Activated B cell treated with CpG ODN at 0.5 μM for 24 hours (primary cell): ENCODE data around the gene KASH5. TPM values are rescaled to one million over a fixed set of nuclear protein-coding genes. Genes with fewer than 3 reads are reported as not detected.

Experiments used
- ATAC-seq: fragments of 200-7000 bp; cut with Tn5 transposase; one replicate; pipeline ENCODE4 v1.10.0; 2021; ENCODE audit warnings: low read depth, mild to moderate bottlenecking, moderate library complexity
- CTCF ChIA-PET: fragments of 350-600 bp; sonication (Branson Sonifier 250); formaldehyde crosslinking; loops from one replicate; lab custom pipeline; 2021; ENCODE audit warnings: antibody characterized with exemption; lab: Charles Lee
- POLR2A ChIA-PET: fragments of 350-600 bp; sonication (Branson Sonifier 250); formaldehyde crosslinking; loops from one replicate; lab custom pipeline; 2021; ENCODE audit warnings: antibody characterized with exemption; lab: Charles Lee
- DNase-seq: peaks from one replicate; pipeline ENCODE4 v3.0.0; 2022
- H3K27ac Mint-ChIP-seq: one replicate; pipeline ENCODE4 v1.8.0; 2020; ENCODE audit warnings: mixed read lengths
- H3K27me3 Mint-ChIP-seq: one replicate; pipeline ENCODE4 v1.8.0; 2021; ENCODE audit warnings: mixed read lengths
- H3K36me3 Mint-ChIP-seq: one replicate; pipeline ENCODE4 v1.8.0; 2021; ENCODE audit warnings: low read depth, mixed read lengths
- H3K4me1 Mint-ChIP-seq: one replicate; pipeline ENCODE4 v1.8.0; 2021; ENCODE audit warnings: mixed read lengths
- H3K4me3 Mint-ChIP-seq: one replicate; pipeline ENCODE4 v1.8.0; 2020; ENCODE audit warnings: mild to moderate bottlenecking, mixed read lengths
- H3K9me3 Mint-ChIP-seq: one replicate; pipeline ENCODE4 v1.8.0; 2020; ENCODE audit warnings: mixed read lengths
- intact Hi-C: fragments of 100-400 bp; cut with micrococcal nuclease; formaldehyde crosslinking; loops from one replicate; pipeline ENCODE4 v1.15.1; 2024
- total RNA-seq: library from RNA; stranded (reverse); gene quantifications from 2 replicates; pipeline ENCODE4 v1.2.3, GENCODE V29; 2022
- TF ChIP-seq, protein P1 (sequence below): fragments of 200-600 bp; IDR thresholded peaks from one replicate; pipeline ENCODE4 v1.8.0; 2022; ENCODE audit warnings: antibody characterized with exemption, mild to moderate bottlenecking

KASH5 gene
- total RNA-seq, 1 donor from 2014 or later, result 0.62 TPM

DNA sequence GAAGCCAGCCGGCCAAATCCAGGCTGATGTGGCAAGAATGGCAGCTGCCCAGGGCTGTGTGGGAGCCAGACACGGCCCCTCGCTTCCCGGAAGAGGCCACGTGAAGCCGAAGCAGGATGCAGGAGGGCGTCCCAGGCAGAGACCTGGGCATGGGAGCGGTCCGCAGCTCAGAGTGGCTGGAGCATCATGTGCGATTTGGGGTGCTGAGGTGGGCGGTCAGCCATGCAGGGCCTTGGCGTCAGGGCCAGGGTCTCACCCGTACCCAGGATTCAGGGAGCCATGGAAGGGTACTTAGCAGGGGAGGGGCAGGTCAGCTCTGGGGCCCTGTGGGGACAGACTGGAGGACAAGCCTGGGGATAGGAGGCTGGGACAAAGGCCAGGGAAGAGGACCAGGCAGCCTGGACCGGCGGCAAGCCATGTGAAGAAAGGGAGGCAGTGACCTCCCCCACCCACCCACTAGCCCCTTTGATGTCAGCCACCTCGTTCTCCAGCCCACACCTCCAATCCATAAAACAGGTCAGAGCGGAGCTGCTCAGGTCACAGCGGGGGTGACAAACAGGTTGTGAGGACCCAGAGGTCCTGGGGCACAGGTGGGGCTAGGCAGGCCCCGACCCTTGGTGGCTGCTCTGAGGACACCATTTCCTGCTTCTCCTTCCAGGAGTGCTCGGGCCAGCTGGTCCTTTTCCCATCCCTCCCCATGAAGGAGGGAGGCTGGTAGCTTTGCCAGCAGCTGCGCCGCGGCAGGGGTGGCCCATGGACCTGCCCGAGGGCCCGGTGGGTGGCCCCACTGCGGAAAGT, 2.3 kb downstream of the KASH5 start:
- peak overlapping the region; percentile 85 for H3K27ac Mint-ChIP-seq
- ChIA-PET POLR2A (interaction anchor here (0.5 to 5.9 kb wide), 25 partner anchors 13 to 109 kb away, joined by 3 to 96 read pairs (median 5); partner anchors contain the start of genes CD37, PIH1D1 and TEAD2), CTCF (interaction anchor here (0.8 to 3.1 kb wide), 18 partner anchors 8 to 179 kb away, joined by 3 to 28 read pairs (median 6); partner anchors contain the start of gene SLC17A7)
- TF ChIP-seq, protein P1, sequence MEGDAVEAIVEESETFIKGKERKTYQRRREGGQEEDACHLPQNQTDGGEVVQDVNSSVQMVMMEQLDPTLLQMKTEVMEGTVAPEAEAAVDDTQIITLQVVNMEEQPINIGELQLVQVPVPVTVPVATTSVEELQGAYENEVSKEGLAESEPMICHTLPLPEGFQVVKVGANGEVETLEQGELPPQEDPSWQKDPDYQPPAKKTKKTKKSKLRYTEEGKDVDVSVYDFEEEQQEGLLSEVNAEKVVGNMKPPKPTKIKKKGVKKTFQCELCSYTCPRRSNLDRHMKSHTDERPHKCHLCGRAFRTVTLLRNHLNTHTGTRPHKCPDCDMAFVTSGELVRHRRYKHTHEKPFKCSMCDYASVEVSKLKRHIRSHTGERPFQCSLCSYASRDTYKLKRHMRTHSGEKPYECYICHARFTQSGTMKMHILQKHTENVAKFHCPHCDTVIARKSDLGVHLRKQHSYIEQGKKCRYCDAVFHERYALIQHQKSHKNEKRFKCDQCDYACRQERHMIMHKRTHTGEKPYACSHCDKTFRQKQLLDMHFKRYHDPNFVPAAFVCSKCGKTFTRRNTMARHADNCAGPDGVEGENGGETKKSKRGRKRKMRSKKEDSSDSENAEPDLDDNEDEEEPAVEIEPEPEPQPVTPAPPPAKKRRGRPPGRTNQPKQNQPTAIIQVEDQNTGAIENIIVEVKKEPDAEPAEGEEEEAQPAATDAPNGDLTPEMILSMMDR, result no peak
- intact Hi-C loops, result loop anchor here (2.0 to 5.0 kb wide), 3 partner anchors 50 to 287 kb away; partner anchors contain the start of gene PRMT1
- H3K4me1 Mint-ChIP-seq, result peaks cover 46% of the 10 kb centered on the region
- H3K4me3 Mint-ChIP-seq, result peak overlapping the region; percentile 15
- no peaks in the 10 kb centered on the region for H3K36me3 Mint-ChIP-seq
- no peak for DNase-seq
- H3K9me3 Mint-ChIP-seq, result no peaks in the 10 kb centered on the region
- ATAC-seq, result no peak
- H3K27me3 Mint-ChIP-seq, result no peaks in the 10 kb centered on the region

DNA sequence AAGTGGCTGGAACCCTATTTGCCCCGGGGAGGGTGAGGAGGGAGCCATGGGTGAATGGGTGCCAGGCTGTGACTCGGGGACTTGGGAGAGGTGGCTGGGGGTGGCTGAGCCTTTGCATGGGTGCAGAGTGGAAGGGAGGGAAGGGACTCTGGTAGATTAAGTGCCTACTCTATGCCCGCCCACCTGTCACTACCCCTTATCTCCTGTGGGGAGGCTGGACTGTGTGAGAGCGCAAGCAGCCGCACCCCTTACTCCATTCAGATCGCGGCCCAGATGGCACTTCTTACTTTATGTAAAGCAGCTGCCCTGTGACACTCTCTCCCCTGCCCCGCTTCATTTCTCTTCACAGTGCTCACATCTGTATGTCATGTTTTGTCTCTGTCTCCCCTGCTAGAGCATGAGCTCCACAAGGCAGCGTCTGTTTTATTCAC, 2.9 kb downstream of the KASH5 start:
- Mint-ChIP-seq H3K27me3 (no peaks in the 10 kb centered on the region), H3K4me1 (peaks cover 46% of the 10 kb centered on the region), H3K4me3 (peak overlapping the region; percentile 50), H3K27ac (peak overlapping the region; percentile 85), H3K36me3 (no peaks in the 10 kb centered on the region), H3K9me3 (no peaks in the 10 kb centered on the region)
- TF ChIP-seq, protein P1, result no peak
- POLR2A ChIA-PET, result interaction anchor here (0.5 to 5.9 kb wide), 27 partner anchors 12 to 110 kb away, joined by 3 to 96 read pairs (median 5); partner anchors contain the start of genes ALDH16A1, CD37, FLT3LG and PIH1D1
- intact Hi-C loops, result loop anchor here (1.0 to 5.0 kb wide), 7 partner anchors 12 to 286 kb away; partner anchors contain the start of genes DKKL1 and PRMT1
- DNase-seq, result peak; percentile 46
- ATAC-seq, result peak; percentile 86
- CTCF ChIA-PET, result interaction anchor here (0.8 to 3.1 kb wide), 27 partner anchors 9 to 178 kb away, joined by 3 to 28 read pairs (median 5); partner anchors contain the start of genes FLT3LG and SLC17A7

DNA sequence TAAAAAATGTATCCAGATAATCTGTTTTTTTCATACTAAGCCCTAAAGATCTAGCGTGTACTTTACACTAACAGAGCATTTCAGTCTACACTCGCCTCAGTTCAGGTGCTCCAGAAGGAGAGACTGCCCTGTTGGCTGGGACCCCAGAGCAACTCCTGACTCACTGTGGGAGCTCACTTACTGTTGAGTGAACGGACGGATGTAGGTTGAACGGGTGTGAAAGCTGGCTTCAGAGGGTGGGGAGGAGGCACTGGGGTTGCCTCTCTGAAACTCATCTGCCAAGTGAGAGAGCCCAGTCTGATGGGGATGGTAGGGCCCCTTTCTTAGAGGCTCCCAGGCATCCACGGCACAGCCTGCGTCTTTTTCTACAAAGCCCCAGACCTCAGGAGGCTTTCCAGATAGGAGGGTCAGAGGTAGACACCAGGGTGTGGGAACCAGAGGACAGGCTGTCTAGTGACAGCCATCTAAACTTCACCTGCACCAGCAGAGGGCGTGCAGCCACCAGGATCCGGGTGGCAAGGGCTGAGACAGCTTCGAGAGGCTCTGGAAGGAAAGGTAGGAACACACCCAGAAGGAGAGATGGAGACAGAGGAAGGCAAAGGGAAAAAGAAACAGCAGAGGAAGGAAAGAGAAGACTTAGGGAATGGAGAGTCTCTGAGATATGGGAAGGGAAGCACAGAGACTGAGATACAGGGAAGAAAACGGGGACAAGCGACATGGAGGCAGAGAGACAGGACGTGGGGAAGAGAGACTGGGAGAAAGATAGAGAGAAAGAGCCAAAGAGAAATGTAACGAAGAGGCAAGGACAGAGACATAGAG, 3.7 kb downstream of the KASH5 start:
- TF ChIP-seq, protein P1, result peak; percentile 25
- H3K36me3 Mint-ChIP-seq, result no peaks in the 10 kb centered on the region
- peak; percentile 51 for ATAC-seq
- intact Hi-C loops, result loop anchor here (1.0 to 5.0 kb wide), 10 partner anchors 12 to 286 kb away; partner anchors contain the start of genes DKKL1 and PRMT1
- H3K4me1 Mint-ChIP-seq, result peaks cover 46% of the 10 kb centered on the region
- CTCF ChIA-PET, result interaction anchor here (0.7 to 3.1 kb wide), 28 partner anchors 10 to 166 kb away, joined by 3 to 28 read pairs (median 4); partner anchors contain the start of genes FLT3LG and SLC17A7
- peak overlapping the region; percentile 84 for H3K27ac Mint-ChIP-seq
- peak; percentile 67 for DNase-seq
- peak overlapping the region; percentile 42 for H3K4me3 Mint-ChIP-seq
- POLR2A ChIA-PET, result interaction anchor here (0.7 to 5.9 kb wide), 24 partner anchors 11 to 98 kb away, joined by 3 to 96 read pairs (median 5); partner anchors contain the start of genes ALDH16A1, CD37, FLT3LG and PIH1D1
- no peaks in the 10 kb centered on the region for H3K27me3 Mint-ChIP-seq
- H3K9me3 Mint-ChIP-seq, result no peaks in the 10 kb centered on the region

DNA sequence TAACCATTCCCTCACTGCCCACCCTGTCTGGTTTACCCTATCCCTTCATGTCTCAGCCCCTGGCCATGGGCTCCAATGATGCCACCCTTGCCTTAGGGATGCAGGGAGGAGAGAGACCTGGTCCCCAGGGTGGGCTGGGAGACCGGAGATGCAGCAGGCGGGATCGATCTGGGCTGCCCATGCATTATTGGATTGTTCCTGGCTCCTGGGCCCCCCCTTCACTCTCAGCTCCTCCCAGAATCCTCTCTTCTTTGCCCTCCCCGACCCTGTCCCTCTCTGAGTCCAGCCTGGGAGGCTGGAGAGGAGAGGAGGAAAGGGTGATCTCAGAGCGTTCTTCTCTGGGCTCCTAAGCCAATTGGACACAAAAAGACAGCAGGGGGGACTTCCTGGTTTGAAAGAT, 5.8 kb downstream of the KASH5 start:
- H3K27ac Mint-ChIP-seq, result no peak overlapping the region
- intact Hi-C loops, result loop anchor here (5.0 kb wide), 1 partner anchor 283 kb away; the partner anchor contains the start of gene PRMT1
- no peak for DNase-seq
- no peak overlapping the region for H3K4me3 Mint-ChIP-seq
- CTCF ChIA-PET, result interaction anchor here (0.7 to 1.3 kb wide), 3 partner anchors 13 to 76 kb away, joined by 3 read pairs; no protein-coding TSS in a partner anchor
- H3K4me1 Mint-ChIP-seq, result peaks cover 30% of the 10 kb centered on the region
- H3K27me3 Mint-ChIP-seq, result no peaks in the 10 kb centered on the region
- TF ChIP-seq, protein P1, result no peak
- ATAC-seq, result no peak
- POLR2A ChIA-PET, result interaction anchor here (0.6 to 1.0 kb wide), 2 partner anchors 59 to 91 kb away, joined by 3 to 5 read pairs; partner anchors contain the start of gene CD37
- H3K36me3 Mint-ChIP-seq, result no peaks in the 10 kb centered on the region
- H3K9me3 Mint-ChIP-seq, result no peaks in the 10 kb centered on the region
